Skeletal muscle satellite cell (primary cell): ENCODE measurements around the gene SOHLH2.

Experiments used
- H3K27me3 ChIP-seq: 2 replicates; pipeline ENCODE4 v1.7.0; 2013; ENCODE audit warnings: low read length; ENCODE audit not compliant: control insufficient read depth, insufficient read depth
- H3K36me3 ChIP-seq: 2 replicates; pipeline ENCODE4 v1.7.0; 2013; ENCODE audit warnings: mild to moderate bottlenecking, control low read depth, low read length; ENCODE audit not compliant: insufficient read depth
- H3K4me1 ChIP-seq: 2 replicates; pipeline ENCODE4 v1.7.0; 2013; ENCODE audit warnings: low read length; ENCODE audit not compliant: control insufficient read depth, insufficient read depth
- H3K4me2 ChIP-seq: 2 replicates; pipeline ENCODE4 v1.7.0; 2013; ENCODE audit warnings: mild to moderate bottlenecking, low read length
- H3K4me3 ChIP-seq: 2 replicates; pipeline ENCODE4 v1.7.0; 2013; ENCODE audit warnings: low read length
- H3K9ac ChIP-seq: 2 replicates; pipeline ENCODE4 v1.7.0; 2013; ENCODE audit warnings: mild to moderate bottlenecking, low read depth, low read length, moderate library complexity
- H3K9me3 ChIP-seq: replicated peaks from 2 replicates; pipeline ENCODE4 v1.7.0; 2013; ENCODE audit warnings: mild to moderate bottlenecking, control low read depth, low read length

The SOHLH2 gene

DNA sequence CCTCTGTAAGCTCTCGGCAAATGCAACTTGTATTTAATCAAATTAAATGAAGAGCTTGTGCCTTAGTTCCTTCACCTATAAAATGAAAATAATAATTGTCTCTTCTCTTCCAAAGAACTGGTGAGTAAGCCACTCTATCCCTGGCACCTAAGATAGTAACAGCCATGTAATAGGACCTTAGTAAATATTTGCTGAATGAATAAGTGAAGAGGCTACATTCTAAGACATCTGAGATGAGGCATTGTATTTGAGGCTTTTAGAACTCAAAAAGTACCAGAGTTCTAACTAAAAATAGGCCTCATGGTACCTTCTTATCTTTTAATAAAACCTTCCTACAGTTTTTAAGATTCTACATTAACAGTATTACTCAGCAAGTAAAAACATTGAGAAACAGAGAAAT, 65.9 kb downstream of the SOHLH2 start:
- Histone ChIP-seq H3K36me3 (no peaks in the 10 kb centered on the region), H3K4me1 (no peaks in the 10 kb centered on the region), H3K4me2 (no peak overlapping the region), H3K27me3 (no peaks in the 10 kb centered on the region), H3K4me3 (no peak overlapping the region), H3K9ac (no peak overlapping the region), H3K9me3 (no peaks in the 10 kb centered on the region)

- Histone ChIP-seq H3K9ac (no peak overlapping the region), H3K27me3 (no peaks in the 10 kb centered on the region), H3K4me2 (no peak overlapping the region), H3K9me3 (no peaks in the 10 kb centered on the region), H3K36me3 (no peaks in the 10 kb centered on the region), H3K4me1 (no peaks in the 10 kb centered on the region), H3K4me3 (no peak overlapping the region)
These were observed 67.0 kb downstream of the SOHLH2 start for GRCh38 chr13:36147330-36147729.

DNA sequence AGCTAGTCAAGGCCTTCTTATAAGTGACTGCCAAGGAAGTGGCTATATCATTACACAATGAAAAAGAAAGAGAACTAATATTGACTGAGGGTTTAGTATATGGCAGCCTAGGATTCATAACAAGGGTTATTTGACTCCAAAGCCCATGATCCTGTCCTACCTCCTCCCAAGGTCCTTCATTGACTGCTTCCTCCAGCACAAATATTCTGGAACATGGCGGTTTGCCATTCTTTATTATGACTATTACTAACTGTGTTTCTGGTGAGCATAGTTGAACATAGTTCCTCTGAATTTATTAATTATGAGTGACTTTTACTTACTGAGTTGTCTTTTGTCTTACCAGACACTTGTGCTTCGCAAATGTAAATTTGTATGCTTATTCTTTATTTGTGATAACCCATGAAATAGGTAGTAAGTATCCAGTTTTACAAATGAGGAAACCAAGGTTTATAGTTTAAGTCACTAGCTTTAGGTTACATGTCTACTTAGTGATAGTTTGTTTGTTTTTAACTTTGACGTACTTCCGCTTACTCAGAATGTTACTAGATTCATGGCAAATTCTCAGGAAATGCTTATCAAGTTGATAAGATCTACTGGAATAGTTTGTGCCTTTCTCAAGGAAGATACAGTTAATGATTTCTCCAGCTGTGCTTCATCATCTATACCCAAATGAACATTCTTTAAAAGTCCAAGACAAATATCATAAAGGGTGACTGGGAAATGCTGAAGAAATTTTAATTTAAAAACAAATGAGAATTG, 67.7 kb downstream of the SOHLH2 start:
- Histone ChIP-seq H3K36me3 (no peaks in the 10 kb centered on the region), H3K4me1 (no peaks in the 10 kb centered on the region), H3K9ac (no peak overlapping the region), H3K4me3 (no peak overlapping the region), H3K9me3 (no peaks in the 10 kb centered on the region), H3K27me3 (no peaks in the 10 kb centered on the region), H3K4me2 (no peak overlapping the region)

DNA sequence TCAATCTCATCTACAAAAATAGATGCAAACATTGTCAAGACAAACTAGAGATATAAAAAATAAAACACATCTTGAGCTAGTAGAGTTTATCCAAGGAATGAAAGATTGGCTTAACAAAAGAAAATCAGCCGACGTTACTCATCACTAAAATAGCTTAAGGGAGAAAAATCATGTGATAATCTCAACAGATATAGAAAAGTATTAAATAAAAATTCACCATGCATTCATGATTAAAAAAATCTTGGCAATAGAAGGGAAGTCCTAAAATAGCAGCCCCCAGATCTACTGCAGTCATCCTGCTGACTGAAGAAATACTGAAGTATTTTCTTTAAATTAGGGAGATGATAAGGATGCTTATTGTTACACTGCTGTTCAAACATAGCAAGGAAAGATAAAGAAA, 70.6 kb downstream of the SOHLH2 start:
- Histone ChIP-seq H3K27me3 (peaks cover 4% of the 10 kb centered on the region), H3K4me2 (no peak overlapping the region), H3K4me3 (no peak overlapping the region), H3K9me3 (no peaks in the 10 kb centered on the region), H3K4me1 (no peaks in the 10 kb centered on the region), H3K9ac (no peak overlapping the region), H3K36me3 (no peaks in the 10 kb centered on the region)

DNA sequence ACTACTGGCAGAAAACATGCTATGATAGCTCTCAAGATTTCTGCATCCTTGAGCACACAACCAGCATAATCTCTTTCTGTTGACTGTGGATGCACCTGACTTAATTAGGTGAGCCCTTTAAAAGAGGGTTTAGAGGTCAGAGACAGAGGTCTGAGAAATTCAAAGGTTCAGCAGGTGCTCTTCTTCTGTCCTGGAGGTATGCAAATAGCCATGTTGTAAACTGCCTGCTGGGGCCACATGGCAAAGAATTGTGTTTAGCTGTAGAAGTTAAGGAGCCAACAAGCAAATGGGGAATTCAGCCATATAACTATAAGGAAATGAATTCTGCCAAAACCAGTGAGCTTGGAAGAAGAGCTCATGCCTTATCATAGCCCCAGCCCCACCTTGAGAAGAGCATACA, 71.6 kb downstream of the SOHLH2 start:
- no peaks in the 10 kb centered on the region for H3K9me3 ChIP-seq

GRCh38 chr13:36135876-36136275, 78.5 kb downstream of the SOHLH2 start:
- Histone ChIP-seq H3K4me3 (no peak overlapping the region), H3K9me3 (no peaks in the 10 kb centered on the region), H3K4me1 (peaks cover 7% of the 10 kb centered on the region), H3K27me3 (peaks cover 28% of the 10 kb centered on the region), H3K4me2 (no peak overlapping the region), H3K9ac (no peak overlapping the region), H3K36me3 (no peaks in the 10 kb centered on the region)

More for the DNA sequence above, 71.6 kb downstream of the SOHLH2 start:
- Histone ChIP-seq H3K36me3 (no peaks in the 10 kb centered on the region), H3K4me1 (no peaks in the 10 kb centered on the region), H3K9ac (no peak overlapping the region), H3K4me3 (no peak overlapping the region), H3K4me2 (no peak overlapping the region), H3K27me3 (peaks cover 4% of the 10 kb centered on the region)

- Histone ChIP-seq H3K4me2 (no peak overlapping the region), H3K9me3 (no peaks in the 10 kb centered on the region), H3K9ac (no peak overlapping the region), H3K4me1 (peaks cover 10% of the 10 kb centered on the region), H3K4me3 (no peak overlapping the region), H3K36me3 (no peaks in the 10 kb centered on the region), H3K27me3 (peaks cover 38% of the 10 kb centered on the region)
These were observed 79.7 kb downstream of the SOHLH2 start for GRCh38 chr13:36134632-36135031.

DNA sequence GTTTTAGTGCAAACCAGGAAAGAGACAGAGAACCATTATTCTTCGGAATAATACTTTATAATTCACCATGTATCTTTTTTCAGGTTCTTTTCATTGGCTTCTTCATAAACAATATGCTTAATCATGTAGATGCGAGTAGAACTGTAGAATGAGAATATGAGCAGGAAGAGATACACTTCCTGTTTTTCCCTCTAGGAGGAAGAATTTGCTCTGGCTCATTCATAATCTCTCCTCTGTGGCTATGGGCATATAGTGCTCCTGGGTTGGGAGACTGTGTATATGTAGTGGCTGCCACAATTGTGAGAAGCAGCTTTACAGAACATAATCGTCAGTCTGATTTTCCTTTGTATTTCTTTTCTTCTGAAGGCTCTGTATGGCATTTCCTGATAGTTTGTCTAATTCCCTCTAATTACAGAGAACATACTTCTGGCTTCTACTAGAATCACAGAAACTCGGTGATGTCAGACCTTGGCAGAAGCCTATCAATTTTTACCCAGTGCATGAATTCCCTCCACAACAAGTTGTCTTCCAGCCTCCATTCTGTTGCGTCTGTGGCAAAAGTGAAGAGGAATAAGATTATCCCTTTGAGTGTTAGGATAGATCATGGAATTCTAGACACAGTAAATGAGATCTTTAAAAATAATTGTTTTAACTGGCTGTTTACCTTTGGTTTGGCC, 80.3 kb downstream of the SOHLH2 start:
- Histone ChIP-seq H3K4me1 (peaks cover 10% of the 10 kb centered on the region), H3K36me3 (no peaks in the 10 kb centered on the region), H3K9me3 (no peaks in the 10 kb centered on the region), H3K9ac (no peak overlapping the region), H3K27me3 (peaks cover 39% of the 10 kb centered on the region), H3K4me3 (no peak overlapping the region), H3K4me2 (no peak overlapping the region)

DNA sequence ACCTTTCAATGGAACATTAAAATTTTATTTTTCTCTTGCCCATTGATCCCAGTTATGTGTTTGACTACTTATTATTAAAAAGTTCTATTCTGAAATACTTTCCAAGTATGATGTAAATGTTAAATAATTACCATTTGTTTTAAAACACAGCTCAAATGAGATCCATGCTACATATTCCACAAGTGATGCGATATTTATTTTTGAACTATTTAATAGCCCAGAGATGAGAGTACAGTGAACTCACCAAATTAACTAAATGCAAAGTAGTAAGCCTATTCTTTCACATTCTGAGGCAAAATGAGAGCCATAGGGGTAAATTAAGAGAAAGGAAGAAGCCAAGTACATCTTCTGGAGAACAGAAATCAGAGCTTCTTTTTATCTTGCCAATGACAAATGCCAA, 82.0 kb downstream of the SOHLH2 start:
- no peak overlapping the region for H3K9ac ChIP-seq
- H3K4me1 ChIP-seq = peaks cover 10% of the 10 kb centered on the region
- no peaks in the 10 kb centered on the region for H3K36me3 ChIP-seq
- peaks cover 56% of the 10 kb centered on the region for H3K27me3 ChIP-seq
- no peaks in the 10 kb centered on the region for H3K9me3 ChIP-seq
- no peak overlapping the region for H3K4me2 ChIP-seq
- H3K4me3 ChIP-seq = no peak overlapping the region

- Histone ChIP-seq H3K36me3 (no peaks in the 10 kb centered on the region), H3K4me3 (peak overlapping the region; percentile 62), H3K9ac (no peak overlapping the region), H3K4me1 (peaks cover 10% of the 10 kb centered on the region), H3K9me3 (no peaks in the 10 kb centered on the region), H3K27me3 (peaks cover 57% of the 10 kb centered on the region), H3K4me2 (peak overlapping the region; percentile 75)
These were observed 82.4 kb downstream of the SOHLH2 start for GRCh38 chr13:36131931-36132297.

DNA sequence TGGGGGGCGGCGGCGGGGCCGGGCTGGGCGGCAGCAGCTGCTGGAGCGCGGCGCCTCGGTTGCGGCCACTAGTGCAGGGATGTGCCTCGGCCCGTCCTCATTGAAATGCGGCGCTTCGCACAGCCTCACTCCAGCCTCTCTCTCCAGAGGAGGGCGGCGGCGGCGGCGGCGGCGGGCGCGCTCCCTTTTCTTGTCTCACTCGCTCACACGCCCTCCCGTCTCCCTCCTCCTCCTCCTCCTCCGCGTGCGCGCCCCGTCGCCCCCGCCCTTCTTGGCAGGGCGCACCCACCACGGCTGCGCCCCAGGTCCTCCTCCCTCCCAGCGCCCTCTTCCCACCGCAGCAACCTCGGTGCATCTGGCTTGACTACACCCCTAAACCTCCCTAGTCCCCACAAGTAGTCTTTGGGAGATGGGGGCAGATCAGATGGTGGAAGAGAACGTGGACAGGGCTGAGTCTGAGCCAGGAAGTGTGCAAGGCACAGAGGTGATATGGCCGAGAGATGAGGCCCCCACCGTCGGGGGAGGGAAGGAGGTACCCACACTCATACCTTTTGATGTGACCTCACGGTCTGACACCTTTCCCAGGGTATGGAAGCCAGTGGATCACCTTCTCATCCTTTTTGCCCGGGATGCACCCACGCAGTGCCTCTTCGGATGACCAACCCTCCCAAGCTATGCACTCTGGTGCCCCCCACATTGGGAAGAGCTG, 83.0 kb downstream of the SOHLH2 start, which contains the start of gene DCLK1:
TSS of gene DCLK1 (minus strand) at position 161 of the 709 bp plus-strand sequence.
- Histone ChIP-seq H3K4me3 (peak within 1 kb of the TSS; percentile 62), H3K4me2 (peak within 1 kb of the TSS; percentile 75), H3K36me3 (no peaks in the 10 kb centered on the region), H3K27me3 (peaks cover 57% of the 10 kb centered on the region), H3K9ac (peak within 1 kb of the TSS; percentile 34), H3K9me3 (no peaks in the 10 kb centered on the region), H3K4me1 (peaks cover 10% of the 10 kb centered on the region)
